GM19193 (cell line): Measurements from ENCODE around the gene BMERB1.
"Not testable (repeated sequence)": the region's sequence is repeated elsewhere in the genome, so short reads cannot be mapped to it uniquely, and the experiment has no call there.

Source experiments
- POLR2A ChIP-seq: IDR thresholded peaks from 4 replicates; pipeline ENCODE4 v1.6.1; 2011; ENCODE audit not compliant: insufficient read depth, insufficient read length; ENCODE audit errors: extremely low read depth

The BMERB1 gene

GRCh38 chr16:15434425-15435215 is at the start of gene BMERB1:
Gene BMERB1, plus strand, starts transcription at chr16:15434588. Its CDS starts 66 bp downstream, at chr16:15434654.
- TF ChIP-seq POLR2A = no peak

DNA sequence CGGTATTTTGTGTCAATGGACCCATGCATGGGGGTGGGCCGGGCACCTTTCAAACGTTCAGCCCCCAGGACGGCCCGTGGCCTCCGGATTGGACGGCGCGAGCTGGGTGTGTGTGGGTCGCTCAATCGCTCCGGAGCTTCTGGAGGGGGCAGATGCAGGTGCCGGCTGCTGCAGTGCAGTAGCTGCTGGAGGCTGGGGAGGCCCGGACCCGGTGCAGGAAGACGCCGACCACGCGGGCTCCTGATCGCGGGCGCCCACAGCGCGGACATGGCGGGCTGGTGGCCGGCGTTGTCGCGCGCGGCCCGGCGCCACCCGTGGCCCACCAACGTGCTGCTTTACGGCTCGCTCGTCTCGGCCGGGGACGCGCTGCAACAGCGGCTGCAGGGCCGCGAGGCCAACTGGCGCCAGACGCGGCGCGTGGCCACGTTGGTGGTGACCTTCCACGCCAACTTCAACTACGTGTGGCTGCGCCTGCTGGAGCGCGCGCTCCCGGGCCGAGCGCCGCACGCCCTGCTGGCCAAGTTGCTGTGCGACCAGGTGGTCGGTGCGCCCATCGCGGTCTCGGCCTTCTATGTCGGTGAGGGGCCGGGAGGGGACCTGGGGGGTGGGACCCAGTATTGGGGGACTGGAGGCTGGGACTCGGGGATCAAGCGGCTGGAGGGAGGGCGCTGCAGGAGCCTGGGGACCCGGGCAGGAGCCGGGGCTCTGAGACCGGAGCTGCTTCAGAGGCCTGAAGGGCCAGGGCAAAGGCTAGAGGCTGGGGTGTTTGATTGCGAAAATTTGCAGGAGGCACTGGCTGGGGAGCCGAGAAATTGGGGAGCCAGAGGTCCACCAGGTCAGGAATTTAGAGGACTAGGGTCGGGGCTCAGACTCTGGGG is 38.5 kb upstream of the BMERB1 start, which contains the start of gene MPV17L:
Gene MPV17L, plus strand, starts transcription at position 124 of the 878 bp plus-strand sequence. Its CDS starts 144 bp downstream, at position 268.
- TF ChIP-seq POLR2A = not testable (repeated sequence)

DNA sequence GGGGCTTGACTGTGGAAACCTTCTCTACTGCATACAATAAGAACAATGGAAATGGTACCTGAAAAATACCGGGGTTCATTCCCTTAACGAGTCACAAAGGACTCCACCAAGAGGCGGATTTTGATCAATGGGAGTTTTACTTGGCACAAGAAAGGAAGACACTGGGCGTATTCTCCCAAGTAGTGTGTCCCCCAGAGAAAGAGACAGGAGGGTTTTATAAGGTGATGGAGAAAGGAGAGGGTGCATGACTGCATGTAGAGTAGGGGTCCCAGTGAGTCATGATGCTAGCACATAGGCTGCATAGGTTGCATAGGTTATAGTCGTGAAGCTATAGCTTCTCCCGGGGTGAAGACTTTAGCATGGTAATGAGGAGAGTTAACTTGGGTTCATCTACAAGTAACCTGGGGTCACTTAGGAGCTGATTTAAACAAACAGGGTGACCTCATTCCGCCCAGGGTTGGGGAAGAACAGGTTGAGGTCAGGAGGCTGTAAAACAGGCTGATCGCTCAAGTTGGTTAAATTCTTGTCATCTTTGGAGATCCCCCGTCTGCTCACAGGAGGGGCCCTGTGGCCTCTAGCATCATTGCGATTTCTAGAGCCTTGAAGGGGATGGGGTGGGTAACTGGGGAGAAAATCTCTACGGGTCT is 37.3 kb upstream of the BMERB1 start:
- no peak for TF ChIP-seq POLR2A

GRCh38 chr16:15398618-15399316 is 35.6 kb upstream of the BMERB1 start:
- TF ChIP-seq POLR2A = no peak

DNA sequence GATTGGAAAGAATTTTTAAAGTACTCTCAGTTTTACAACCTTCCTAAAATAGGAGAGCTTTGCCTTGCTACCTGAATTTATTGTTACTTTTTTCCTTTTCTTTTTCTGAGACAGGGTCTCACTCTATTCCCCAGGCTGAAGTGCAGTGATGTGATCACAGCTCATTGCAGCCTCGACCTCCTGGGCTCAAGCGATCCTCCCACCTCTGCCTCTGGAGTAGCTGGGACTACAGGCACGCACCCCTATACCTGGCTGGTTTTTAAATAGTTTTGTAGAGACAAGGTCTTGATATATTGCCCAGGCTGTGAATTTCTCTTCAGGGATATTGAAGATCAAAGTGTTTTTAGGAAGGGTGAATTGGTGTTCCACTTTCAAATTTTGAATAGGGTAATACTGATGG is 35.1 kb upstream of the BMERB1 start:
- no peak for TF ChIP-seq POLR2A

DNA sequence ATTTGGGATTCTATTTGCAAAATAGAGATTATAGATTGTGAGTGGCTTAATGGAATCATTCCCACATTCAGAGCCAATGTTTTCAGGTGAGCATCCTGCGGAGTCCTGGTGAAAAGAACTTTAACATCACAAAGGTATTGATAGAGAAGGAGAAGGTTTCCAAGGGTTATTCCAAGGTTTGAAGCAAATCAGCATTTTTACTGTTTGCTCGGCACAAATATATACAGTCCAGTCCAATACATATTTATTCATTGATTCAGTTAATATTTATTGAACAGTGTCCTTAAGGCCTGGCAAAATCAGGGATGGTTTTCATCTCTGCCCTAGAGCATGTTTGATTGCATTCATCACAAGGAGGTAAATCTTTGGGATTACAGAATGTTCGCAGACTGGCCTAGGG is 32.4 kb upstream of the BMERB1 start:
- TF ChIP-seq POLR2A = no peak

GRCh38 chr16:15403392-15403995 is 30.9 kb upstream of the BMERB1 start:
- TF ChIP-seq POLR2A = no peak

DNA sequence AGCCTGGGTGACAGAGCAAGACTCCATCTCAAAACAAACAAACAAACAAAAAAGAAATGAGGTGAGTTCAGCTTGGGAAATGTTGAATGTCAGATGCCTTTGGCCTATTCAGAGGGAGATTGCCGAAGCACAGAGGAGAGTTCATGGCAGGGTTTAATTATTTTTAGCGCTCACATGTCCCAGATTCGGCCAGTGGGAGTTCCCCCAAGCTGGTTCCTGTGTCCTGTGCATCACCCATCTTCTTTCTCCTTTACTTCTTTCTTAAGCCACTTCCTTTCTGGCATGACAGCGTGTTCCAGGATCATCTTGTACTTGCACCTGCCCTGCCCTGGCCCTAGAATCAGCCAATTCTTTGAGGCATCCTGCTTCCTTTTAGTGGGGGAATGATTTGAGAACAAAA is 29.6 kb upstream of the BMERB1 start:
- TF ChIP-seq POLR2A = no peak

GRCh38 chr16:15415511-15415985 is 18.8 kb upstream of the BMERB1 start:
- no peak for TF ChIP-seq POLR2A

DNA sequence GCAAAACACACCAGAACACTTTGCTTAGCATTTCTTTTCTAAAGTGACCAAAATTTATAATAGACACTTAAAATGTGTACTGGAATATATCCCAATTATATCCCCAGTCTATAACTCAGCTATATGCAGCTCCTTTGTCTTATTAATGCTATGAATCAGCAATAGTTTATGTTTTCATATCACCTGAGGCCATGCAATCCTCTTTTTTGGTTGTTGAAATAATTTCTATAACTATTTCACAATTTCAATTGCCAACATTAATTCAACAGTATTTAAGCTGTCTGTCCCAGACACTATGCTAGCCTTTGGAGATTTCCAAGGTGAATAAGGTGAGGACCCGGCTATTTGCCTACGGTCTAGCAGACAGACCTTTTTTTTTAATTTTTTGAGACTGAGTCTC is 17.2 kb upstream of the BMERB1 start:
- TF ChIP-seq POLR2A = no peak

- TF ChIP-seq POLR2A = no peak
Measured at GRCh38 chr16:15418206-15418605, 16.2 kb upstream of the BMERB1 start.

DNA sequence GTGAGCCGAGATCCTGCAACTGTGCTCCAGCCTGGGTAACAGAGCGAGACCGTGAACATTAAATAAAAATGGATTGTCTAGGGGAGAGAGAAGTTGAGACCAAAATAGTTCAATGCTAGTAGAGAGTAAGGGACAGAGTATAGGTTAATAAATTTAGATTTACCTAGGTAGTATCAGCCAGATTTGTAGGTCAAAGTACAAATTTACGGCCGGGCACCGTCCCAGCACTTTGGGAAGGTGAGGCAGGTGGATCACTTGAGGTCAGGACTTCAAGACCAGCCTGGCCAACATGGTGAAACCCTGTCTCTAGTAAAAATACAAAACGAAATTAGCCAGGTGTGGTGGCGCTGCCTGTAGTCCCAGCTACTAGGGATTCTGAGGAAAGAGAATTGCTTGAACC is 12.2 kb upstream of the BMERB1 start:
- TF ChIP-seq POLR2A = no peak

DNA sequence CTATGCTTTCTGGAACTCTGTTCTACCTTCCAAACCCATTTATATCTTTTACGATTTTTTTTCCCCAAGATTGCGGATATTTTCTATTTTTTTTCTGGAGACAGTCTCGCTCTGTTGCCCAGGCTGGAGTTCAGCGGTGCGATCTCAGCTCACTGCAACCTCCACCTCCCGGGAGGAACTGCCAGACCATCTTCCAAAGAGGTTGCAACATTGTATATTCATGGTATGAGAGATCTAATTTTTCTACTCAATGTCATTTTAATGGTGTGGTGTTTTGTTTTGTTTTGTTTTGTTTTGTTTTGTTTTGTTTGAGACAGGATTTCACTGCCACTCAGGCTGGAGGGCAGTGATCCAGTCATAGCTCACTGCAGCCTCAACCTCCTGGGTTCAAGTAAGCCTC is 8.5 kb upstream of the BMERB1 start:
- no peak for TF ChIP-seq POLR2A

- TF ChIP-seq POLR2A = no peak
Measured at GRCh38 chr16:15426796-15427195, 7.6 kb upstream of the BMERB1 start.
